Keratinocyte (primary cell): ENCODE results near the gene ST6GALNAC5. TPM values are rescaled to one million over a fixed set of nuclear protein-coding genes. Genes with fewer than 3 reads are reported as not detected.

Experiments
- DNase-seq: peaks from one replicate; pipeline ENCODE4 v3.0.0-alpha.2; 2011; ENCODE audit warnings: low read depth, missing footprints, low spot score
- FAIRE-seq: peaks from 2 replicates; lab custom pipeline; 2011; peaks lifted over from hg19 to GRCh38; lab: Jason Lieb, UNC
- H2AFZ ChIP-seq: 2 replicates; pipeline ENCODE4 v1.6.0; 2012; ENCODE audit warnings: low read length, control low read depth, inconsistent platforms; ENCODE audit not compliant: control insufficient read depth
- H3K27ac ChIP-seq: 2 replicates; pipeline ENCODE4 v1.5.1; 2011; ENCODE audit warnings: low read length; ENCODE audit not compliant: control insufficient read depth, insufficient read depth
- H3K27me3 ChIP-seq: 3 replicates; pipeline ENCODE4 v1.6.0; 2011; ENCODE audit warnings: low read length; ENCODE audit not compliant: control insufficient read depth, insufficient read depth; ENCODE audit errors: extremely low read depth
- H3K36me3 ChIP-seq, 2 experiments: 2 replicates in 1 of 2; 3 replicates in 1 of 2; pipeline ENCODE4 v1.5.1; 2011; ENCODE audit warnings: low read length in 2 of 2, mild to moderate bottlenecking in 1 of 2; ENCODE audit not compliant: control insufficient read depth in 2 of 2, insufficient read depth in 2 of 2; ENCODE audit errors: extremely low read depth in 1 of 2
- H3K4me1 ChIP-seq: 3 replicates; pipeline ENCODE4 v1.5.1; 2011; ENCODE audit warnings: low read length; ENCODE audit not compliant: control insufficient read depth, insufficient read depth; ENCODE audit errors: extremely low read depth
- H3K4me2 ChIP-seq: 3 replicates; pipeline ENCODE4 v1.6.0; 2011; ENCODE audit warnings: low read depth, low read length; ENCODE audit not compliant: control insufficient read depth, insufficient read depth; ENCODE audit errors: extremely low read depth
- H3K4me3 ChIP-seq, 3 experiments: fragments of 200-600 bp in 1 of 3; sonication (generic) in 1 of 3; 2 replicates in 2 of 3; 3 replicates in 1 of 3; pipeline ENCODE4 v1.5.1; 2011 to 2016; ENCODE audit warnings: low read length in 3 of 3, mild to moderate bottlenecking in 3 of 3, control low read depth in 2 of 3, inconsistent platforms in 1 of 3, low read depth in 1 of 3, mixed read lengths in 1 of 3, mixed run types in 1 of 3, moderate library complexity in 1 of 3; ENCODE audit not compliant: control insufficient read depth in 2 of 3, insufficient read depth in 2 of 3; ENCODE audit errors: extremely low read depth in 1 of 3
- H3K79me2 ChIP-seq: 2 replicates; pipeline ENCODE4 v1.6.0; 2012; ENCODE audit warnings: low read length; ENCODE audit not compliant: control insufficient read depth, insufficient read depth
- H3K9ac ChIP-seq: 3 replicates; pipeline ENCODE4 v1.6.0; 2011; ENCODE audit warnings: low read length; ENCODE audit not compliant: control insufficient read depth, insufficient read depth; ENCODE audit errors: extremely low read depth
- H3K9me1 ChIP-seq: 3 replicates; pipeline ENCODE4 v1.6.0; 2011; ENCODE audit warnings: low read length; ENCODE audit not compliant: control insufficient read depth, insufficient read depth; ENCODE audit errors: extremely low read depth
- H3K9me3 ChIP-seq: 2 replicates; pipeline ENCODE4 v1.5.1; 2012; ENCODE audit warnings: low read depth, low read length; ENCODE audit not compliant: control insufficient read depth
- H4K20me1 ChIP-seq: 3 replicates; pipeline ENCODE4 v1.6.0; 2011; ENCODE audit warnings: low read length; ENCODE audit not compliant: control insufficient read depth, insufficient read depth; ENCODE audit errors: extremely low read depth
- CTCF ChIP-seq, 3 experiments: IDR thresholded peaks in 1 of 3; conservative IDR thresholded peaks in 1 of 3; optimal IDR thresholded peaks in 1 of 3; 2 replicates in 2 of 3; 3 replicates in 1 of 3; pipeline versions ENCODE3 to v1.5.1; 2011; ENCODE audit warnings: low read length in 3 of 3, mild to moderate bottlenecking in 3 of 3, moderate library complexity in 2 of 3, control low read depth in 1 of 3, inconsistent platforms in 1 of 3; ENCODE audit not compliant: insufficient read depth in 2 of 3; ENCODE audit errors: extremely low read depth in 1 of 3
- EZH2 ChIP-seq: IDR thresholded peaks from one replicate; pipeline ENCODE4 v1.6.1; 2012; ENCODE audit warnings: inconsistent platforms, mild to moderate bottlenecking, low read length, moderate library complexity
- dilution Hi-C: fragments of 300-500 bp; cut with MboI; formaldehyde crosslinking; loops from one replicate; pipeline ENCODE4 v1.7.0; 2020; ENCODE audit warnings: low sequenced_read_pairs; ENCODE audit not compliant: extremely low pct_ligation_motif_present
- polyA plus RNA-seq, 5 experiments: library from polyadenylated mRNA; depleted of rRNA in 3 of 5; stranded (reverse) in 3 of 5; stranded (forward) in 1 of 5; unstranded in 1 of 5; fragments of >200 nt; gene quantifications; 1 replicate in 1 of 5; 2 replicates in 3 of 5; 3 replicates in 1 of 5; pipeline versions ENCODE4 v1.2.1 to v1.2.3, GENCODE V29; 2011 to 2012; ENCODE audit warnings: missing spikeins in 2 of 5, low read depth in 1 of 5, low replicate concordance in 1 of 5

ST6GALNAC5 gene
- polyA plus RNA-seq, 1 donor (not counting 4 experiments of a cell fraction or from before 2014, with no cell fraction given), result 12.8 TPM

GRCh38 chr1:76843821-76844464 is 23.3 kb upstream of the ST6GALNAC5 start:
- TF ChIP-seq EZH2 (no peak), CTCF (optimal IDR thresholded peaks at IDR 0.05 in 1 of 3, IDR thresholded peaks at IDR 0.05 in 1 of 3, conservative IDR thresholded peaks at IDR 0.05 in 1 of 3; ENCODE audit: extremely low read depth in 1 of 3, insufficient read depth in 2 of 3, low read length in 3 of 3) (no peak)
- no peak overlapping the region for H3K4me3 ChIP-seq
- H3K4me2 ChIP-seq, result no peak overlapping the region
- H3K27me3 ChIP-seq, result no peaks in the 10 kb centered on the region
- DNase-seq (no peak), FAIRE-seq (no peak)
- H3K4me1 ChIP-seq, result no peaks in the 10 kb centered on the region
- no peaks in the 10 kb centered on the region for H3K9me1 ChIP-seq
- no peaks in the 10 kb centered on the region for H4K20me1 ChIP-seq
- H3K9me3 ChIP-seq, result no peaks in the 10 kb centered on the region
- H2AFZ ChIP-seq, result no peak overlapping the region
- no peaks in the 10 kb centered on the region for H3K36me3 ChIP-seq
- H3K9ac ChIP-seq, result no peak overlapping the region
- dilution Hi-C loops, result no loop called here
- no peak overlapping the region for H3K27ac ChIP-seq
- no peaks in the 10 kb centered on the region for H3K79me2 ChIP-seq

GRCh38 chr1:76854255-76854654 is 13.0 kb upstream of the ST6GALNAC5 start:
- DNase-seq, result no peak
- no peak for FAIRE-seq

More at GRCh38 chr1:76854255-76854654, 13.0 kb upstream of the ST6GALNAC5 start:
- H3K27me3 ChIP-seq, result no peaks in the 10 kb centered on the region
- no peak overlapping the region for H3K9ac ChIP-seq
- no peaks in the 10 kb centered on the region for H3K9me3 ChIP-seq
- TF ChIP-seq CTCF (optimal IDR thresholded peaks at IDR 0.05 in 1 of 3, IDR thresholded peaks at IDR 0.05 in 1 of 3, conservative IDR thresholded peaks at IDR 0.05 in 1 of 3; ENCODE audit: extremely low read depth in 1 of 3, insufficient read depth in 2 of 3, low read length in 3 of 3), result no peak
- TF ChIP-seq EZH2, result no peak
- no peaks in the 10 kb centered on the region for H3K36me3 ChIP-seq
- no peaks in the 10 kb centered on the region for H3K9me1 ChIP-seq
- no peak overlapping the region for H3K4me3 ChIP-seq
- H3K4me1 ChIP-seq, result no peaks in the 10 kb centered on the region
- H3K27ac ChIP-seq, result no peak overlapping the region
- no peak overlapping the region for H2AFZ ChIP-seq
- no peaks in the 10 kb centered on the region for H3K79me2 ChIP-seq
- no peaks in the 10 kb centered on the region for H4K20me1 ChIP-seq
- dilution Hi-C loops, result no loop called here
- H3K4me2 ChIP-seq, result no peak overlapping the region
